Measurements from ENCODE around the gene JARID2. TPM values are rescaled to one million over a fixed set of nuclear protein-coding genes. Genes with fewer than 3 reads are reported as not detected.

Gene JARID2
- total RNA-seq, 1 donor from 2014 or later, result 66.1 TPM

DNA sequence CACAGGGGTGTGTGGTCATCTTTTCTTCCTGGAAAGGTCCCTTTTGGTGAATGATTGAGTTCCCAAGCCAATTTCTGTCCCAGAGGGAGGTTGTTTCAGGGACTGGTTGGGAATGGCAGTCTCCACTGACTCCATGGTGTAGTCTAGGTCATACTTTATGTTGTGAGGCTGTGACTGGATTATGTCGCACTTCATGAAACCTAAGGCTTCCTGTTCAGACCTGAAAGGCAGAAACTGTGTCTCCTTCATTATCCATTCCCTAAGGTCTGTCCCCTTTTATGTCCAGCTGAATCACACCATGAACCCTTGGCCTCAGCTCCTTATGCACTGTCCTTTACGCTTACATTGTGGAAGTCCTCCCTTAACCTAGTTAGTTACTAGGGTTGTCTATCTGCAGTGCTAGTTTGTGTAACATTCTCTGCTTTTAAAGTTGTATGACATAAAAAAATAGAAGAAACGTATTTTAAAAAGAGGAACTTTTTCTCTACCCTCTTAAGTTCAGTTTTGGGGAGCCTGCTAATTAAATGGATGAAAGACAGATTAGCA, 191.3 kb downstream of the JARID2 start:
- H3K36me3 Mint-ChIP-seq (ENCODE audit: low read depth, unreplicated experiment), result peaks cover 16% of the 10 kb centered on the region
- peaks cover 13% of the 10 kb centered on the region for H3K27me3 Mint-ChIP-seq (ENCODE audit: unreplicated experiment)
- peaks cover 79% of the 10 kb centered on the region for H3K4me1 Mint-ChIP-seq (ENCODE audit: unreplicated experiment)
- no peak for DNase-seq (ENCODE audit: low spot score)
- H3K27ac Mint-ChIP-seq (ENCODE audit: unreplicated experiment), result no peak overlapping the region
- no peaks in the 10 kb centered on the region for H3K9me3 Mint-ChIP-seq (ENCODE audit: unreplicated experiment)
- TF ChIP-seq, protein P1, sequence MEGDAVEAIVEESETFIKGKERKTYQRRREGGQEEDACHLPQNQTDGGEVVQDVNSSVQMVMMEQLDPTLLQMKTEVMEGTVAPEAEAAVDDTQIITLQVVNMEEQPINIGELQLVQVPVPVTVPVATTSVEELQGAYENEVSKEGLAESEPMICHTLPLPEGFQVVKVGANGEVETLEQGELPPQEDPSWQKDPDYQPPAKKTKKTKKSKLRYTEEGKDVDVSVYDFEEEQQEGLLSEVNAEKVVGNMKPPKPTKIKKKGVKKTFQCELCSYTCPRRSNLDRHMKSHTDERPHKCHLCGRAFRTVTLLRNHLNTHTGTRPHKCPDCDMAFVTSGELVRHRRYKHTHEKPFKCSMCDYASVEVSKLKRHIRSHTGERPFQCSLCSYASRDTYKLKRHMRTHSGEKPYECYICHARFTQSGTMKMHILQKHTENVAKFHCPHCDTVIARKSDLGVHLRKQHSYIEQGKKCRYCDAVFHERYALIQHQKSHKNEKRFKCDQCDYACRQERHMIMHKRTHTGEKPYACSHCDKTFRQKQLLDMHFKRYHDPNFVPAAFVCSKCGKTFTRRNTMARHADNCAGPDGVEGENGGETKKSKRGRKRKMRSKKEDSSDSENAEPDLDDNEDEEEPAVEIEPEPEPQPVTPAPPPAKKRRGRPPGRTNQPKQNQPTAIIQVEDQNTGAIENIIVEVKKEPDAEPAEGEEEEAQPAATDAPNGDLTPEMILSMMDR (IDR thresholded peaks at IDR 0.05; ENCODE audit: unreplicated experiment), result no peak
- no peak overlapping the region for H3K4me3 Mint-ChIP-seq (ENCODE audit: unreplicated experiment)

DNA sequence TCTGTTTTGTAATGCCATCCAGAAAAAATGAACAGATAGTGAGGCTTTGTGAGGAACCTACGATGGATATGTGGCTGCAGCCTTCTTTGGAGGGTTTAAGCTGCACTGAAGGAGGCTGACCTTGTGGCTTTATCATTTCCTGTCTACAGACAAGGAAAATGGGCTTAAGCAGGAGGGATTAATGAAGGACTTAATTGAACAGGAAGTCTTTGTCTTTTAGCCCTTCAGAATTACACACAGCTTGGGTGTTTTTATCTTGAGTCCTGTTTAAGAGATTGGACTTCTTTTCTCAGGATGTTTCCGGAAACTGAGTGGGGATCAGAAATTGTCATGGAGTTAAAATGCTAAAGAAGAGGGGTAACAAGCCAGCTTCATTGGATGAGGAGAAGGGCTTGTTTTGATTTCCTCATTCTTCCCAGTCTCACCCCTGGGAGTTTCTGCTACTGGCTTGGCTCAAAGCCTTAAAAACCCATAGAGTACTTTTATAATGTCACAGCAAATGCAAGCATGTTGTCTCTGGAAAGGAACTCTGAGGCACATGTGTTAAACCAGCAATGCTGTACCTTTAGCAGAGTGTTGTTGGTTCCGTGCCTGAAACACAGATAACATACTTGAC, 193.6 kb downstream of the JARID2 start:
- Mint-ChIP-seq H3K36me3 (ENCODE audit: low read depth, unreplicated experiment) (peaks cover 12% of the 10 kb centered on the region), H3K4me3 (ENCODE audit: unreplicated experiment) (peak overlapping the region; percentile 44), H3K27me3 (ENCODE audit: unreplicated experiment) (peaks cover 13% of the 10 kb centered on the region), H3K4me1 (ENCODE audit: unreplicated experiment) (peaks cover 76% of the 10 kb centered on the region), H3K9me3 (ENCODE audit: unreplicated experiment) (no peaks in the 10 kb centered on the region), H3K27ac (ENCODE audit: unreplicated experiment) (peak overlapping the region; percentile 21)
- TF ChIP-seq, protein P1 (IDR thresholded peaks at IDR 0.05; ENCODE audit: unreplicated experiment), result no peak
- DNase-seq (ENCODE audit: low spot score), result no peak

DNA sequence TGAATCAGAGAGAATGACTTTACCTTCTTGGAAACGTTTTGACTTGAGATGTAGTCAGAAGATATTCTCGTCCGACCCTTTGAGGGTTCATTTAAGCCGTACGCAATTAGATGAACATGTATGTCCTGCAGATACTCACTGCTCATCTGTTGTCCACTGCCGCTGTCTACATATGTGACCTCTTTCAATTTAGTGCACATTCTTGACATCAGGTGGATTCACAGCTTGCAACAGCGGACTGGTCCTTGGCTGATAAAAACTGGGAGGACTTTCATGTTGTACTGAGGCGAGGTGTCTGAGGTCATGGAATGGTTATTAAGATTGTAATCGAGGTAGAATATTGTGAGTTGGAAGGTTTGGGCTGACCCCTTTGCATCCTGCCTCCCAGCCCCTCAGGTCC, 194.2 kb downstream of the JARID2 start:
- TF ChIP-seq, protein P1 (IDR thresholded peaks at IDR 0.05; ENCODE audit: unreplicated experiment), result no peak
- H3K4me3 Mint-ChIP-seq (ENCODE audit: unreplicated experiment), result no peak overlapping the region
- DNase-seq (ENCODE audit: low spot score), result no peak
- no peak overlapping the region for H3K27ac Mint-ChIP-seq (ENCODE audit: unreplicated experiment)
- H3K27me3 Mint-ChIP-seq (ENCODE audit: unreplicated experiment), result peaks cover 13% of the 10 kb centered on the region
- no peaks in the 10 kb centered on the region for H3K9me3 Mint-ChIP-seq (ENCODE audit: unreplicated experiment)
- peaks cover 77% of the 10 kb centered on the region for H3K4me1 Mint-ChIP-seq (ENCODE audit: unreplicated experiment)
- peaks cover 12% of the 10 kb centered on the region for H3K36me3 Mint-ChIP-seq (ENCODE audit: low read depth, unreplicated experiment)

DNA sequence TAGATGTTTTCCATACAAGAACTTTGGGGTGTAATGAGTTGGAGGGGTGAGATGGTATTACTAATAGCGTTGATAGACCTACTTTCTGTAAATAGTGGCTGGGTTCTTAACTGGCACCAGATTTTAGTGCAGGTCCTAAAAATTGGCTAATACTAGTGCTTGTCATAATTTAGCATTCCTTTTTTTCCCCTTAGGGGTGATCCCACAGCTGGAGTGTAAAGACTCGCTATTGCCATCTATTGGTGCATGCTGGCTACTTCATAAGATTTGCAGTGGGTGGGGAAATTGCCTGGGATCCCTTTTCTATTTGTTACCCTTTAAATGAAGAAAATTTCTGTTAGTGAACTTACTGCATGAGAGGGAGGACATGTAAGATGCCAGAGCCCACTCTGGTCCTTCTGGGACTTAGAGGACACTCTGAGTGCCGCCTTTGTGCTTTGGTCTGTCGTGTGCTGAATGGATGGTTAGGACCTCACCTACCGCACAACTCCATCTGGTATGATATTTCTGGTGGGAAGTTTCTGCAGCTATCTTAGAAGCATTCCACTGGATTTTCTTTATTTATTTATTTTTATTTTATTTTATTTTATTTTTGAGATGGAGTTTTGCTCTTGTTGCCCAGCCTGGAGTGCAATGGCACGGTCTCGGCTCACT, 195.5 kb downstream of the JARID2 start:
- DNase-seq (ENCODE audit: low spot score), result peak; percentile 58
- peaks cover 8% of the 10 kb centered on the region for H3K36me3 Mint-ChIP-seq (ENCODE audit: low read depth, unreplicated experiment)
- H3K27me3 Mint-ChIP-seq (ENCODE audit: unreplicated experiment), result peaks cover 13% of the 10 kb centered on the region
- H3K27ac Mint-ChIP-seq (ENCODE audit: unreplicated experiment), result no peak overlapping the region
- TF ChIP-seq, protein P1 (IDR thresholded peaks at IDR 0.05; ENCODE audit: unreplicated experiment), result peak; percentile 70
- no peak overlapping the region for H3K4me3 Mint-ChIP-seq (ENCODE audit: unreplicated experiment)
- H3K9me3 Mint-ChIP-seq (ENCODE audit: unreplicated experiment), result no peaks in the 10 kb centered on the region
- H3K4me1 Mint-ChIP-seq (ENCODE audit: unreplicated experiment), result peaks cover 82% of the 10 kb centered on the region

DNA sequence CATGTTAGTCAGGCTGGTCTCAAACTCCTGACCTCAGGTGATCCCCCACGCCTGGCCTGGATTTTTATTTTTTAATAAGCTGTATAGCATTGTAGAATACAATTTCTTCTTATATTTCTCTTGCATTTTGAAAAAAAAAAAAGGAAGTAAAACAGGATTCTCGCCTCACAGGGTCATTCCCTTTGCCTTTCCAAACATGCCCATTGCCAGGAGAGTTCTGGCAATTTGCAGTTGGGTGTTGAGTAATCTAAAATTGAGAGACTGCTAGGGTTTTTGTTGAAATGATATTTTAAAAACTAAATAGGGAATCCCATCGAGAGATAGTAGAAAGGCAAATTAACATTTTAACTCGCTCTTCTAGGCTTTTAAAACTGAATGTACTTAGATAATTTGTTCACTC, 196.1 kb downstream of the JARID2 start:
- Mint-ChIP-seq H3K4me1 (ENCODE audit: unreplicated experiment) (peaks cover 77% of the 10 kb centered on the region), H3K27me3 (ENCODE audit: unreplicated experiment) (peaks cover 10% of the 10 kb centered on the region), H3K27ac (ENCODE audit: unreplicated experiment) (peak overlapping the region; percentile 34)

More for the DNA sequence above, 196.1 kb downstream of the JARID2 start:
- peaks cover 2% of the 10 kb centered on the region for H3K36me3 Mint-ChIP-seq (ENCODE audit: low read depth, unreplicated experiment)
- H3K4me3 Mint-ChIP-seq (ENCODE audit: unreplicated experiment), result no peak overlapping the region
- TF ChIP-seq, protein P1 (IDR thresholded peaks at IDR 0.05; ENCODE audit: unreplicated experiment), result no peak
- no peaks in the 10 kb centered on the region for H3K9me3 Mint-ChIP-seq (ENCODE audit: unreplicated experiment)
- no peak for DNase-seq (ENCODE audit: low spot score)
